IMR-90 (cell line): Measurements from ENCODE around the gene TMEM19. TPM values are rescaled to one million over a fixed set of nuclear protein-coding genes. Genes with fewer than 3 reads are reported as not detected.

Source experiments
- ATAC-seq: fragments of 200-7000 bp; cut with Tn5 transposase; 2 replicates; pipeline ENCODE4 v1.9.1; 2020; ENCODE audit warnings: low read depth, mild to moderate bottlenecking, moderate library complexity
- BruUV-seq: library from RNA; stranded (reverse); fragments of 400-500 nt; replicated peaks from 2 replicates; lab custom pipeline; 2021; lab: Mats Ljungman, UMichigan
- CTCF ChIA-PET: fragments of 300-600 bp; formaldehyde crosslinking; extraction: SDS; loops from one replicate; lab custom pipeline; 2021; ENCODE audit warnings: antibody characterized with exemption; lab: Yijun Ruan, JAX
- POLR2A ChIA-PET: fragments of 300-600 bp; sonication (Branson Sonifier 250); formaldehyde crosslinking; loops from one replicate; lab custom pipeline; 2022; ENCODE audit warnings: antibody characterized with exemption; ENCODE audit not compliant: unreplicated experiment; lab: Charles Lee
- DNase-seq: peaks from one replicate; pipeline ENCODE4 v3.0.0; 2013
- H2AFZ ChIP-seq: replicated peaks from 2 replicates; pipeline ENCODE3; 2013; ENCODE audit warnings: low read length, mild to moderate bottlenecking; ENCODE audit not compliant: poor library complexity
- H2AK5ac ChIP-seq: 2 replicates; pipeline ENCODE4 v1.6.1; 2013; ENCODE audit warnings: low read depth, low read length, inconsistent platforms
- H2AK9ac ChIP-seq: replicated peaks from 2 replicates; pipeline ENCODE3; 2013; ENCODE audit warnings: mild to moderate bottlenecking, low read depth, low read length, moderate library complexity; ENCODE audit not compliant: poor library complexity
- H2BK120ac ChIP-seq: 2 replicates; pipeline ENCODE4 v1.6.1; 2013; ENCODE audit warnings: low read depth, low read length, inconsistent platforms
- H2BK15ac ChIP-seq: 3 replicates; pipeline ENCODE4 v1.6.1; 2013; ENCODE audit warnings: low read depth, low read length, inconsistent platforms
- H2BK20ac ChIP-seq: 2 replicates; pipeline ENCODE4 v1.6.1; 2013; ENCODE audit warnings: low read depth, mild to moderate bottlenecking, inconsistent platforms, low read length, moderate library complexity
- H2BK5ac ChIP-seq: 2 replicates; pipeline ENCODE4 v1.6.1; 2013; ENCODE audit warnings: mild to moderate bottlenecking, low read depth, low read length, inconsistent platforms; ENCODE audit not compliant: poor library complexity, severe bottlenecking
- H3K14ac ChIP-seq: replicated peaks from 2 replicates; pipeline ENCODE4 v1.6.1; 2013; ENCODE audit warnings: low read depth, low read length, inconsistent platforms
- H3K18ac ChIP-seq: 2 replicates; pipeline ENCODE4 v1.6.1; 2013; ENCODE audit warnings: low read depth, low read length, control low read depth
- H3K23ac ChIP-seq: 2 replicates; pipeline ENCODE4 v1.6.1; 2013; ENCODE audit warnings: low read depth, low read length, inconsistent platforms
- H3K27ac ChIP-seq: 2 replicates; pipeline ENCODE4 v1.5.1; 2013; ENCODE audit warnings: mild to moderate bottlenecking, control low read depth, low read length; ENCODE audit not compliant: insufficient read depth
- H3K27me3 ChIP-seq: 2 replicates; pipeline ENCODE4 v1.6.1; 2013; ENCODE audit warnings: low read length; ENCODE audit not compliant: control insufficient read depth, insufficient read depth
- H3K36me3 ChIP-seq: 2 replicates; pipeline ENCODE4 v1.6.1; 2013; ENCODE audit warnings: low read length, mixed read lengths; ENCODE audit not compliant: control insufficient read depth, insufficient read depth
- H3K4ac ChIP-seq: 2 replicates; pipeline ENCODE4 v1.6.1; 2013; ENCODE audit warnings: low read depth, low read length, inconsistent platforms
- H3K4me1 ChIP-seq: 2 replicates; pipeline ENCODE4 v1.6.1; 2013; ENCODE audit warnings: low read length, mixed read lengths; ENCODE audit not compliant: control insufficient read depth, insufficient read depth
- H3K4me2 ChIP-seq: 2 replicates; pipeline ENCODE4 v1.6.1; 2013; ENCODE audit warnings: low read depth, mild to moderate bottlenecking, control low read depth, low read length, moderate library complexity
- H3K4me3 ChIP-seq: 2 replicates; pipeline ENCODE4 v1.5.1; 2013; ENCODE audit warnings: low read depth, mild to moderate bottlenecking, control low read depth, low read length, moderate library complexity; ENCODE audit not compliant: insufficient read depth
- H3K56ac ChIP-seq: 2 replicates; pipeline ENCODE4 v1.6.1; 2013; ENCODE audit warnings: low read length, inconsistent platforms; ENCODE audit not compliant: insufficient read depth; ENCODE audit errors: extremely low read depth
- H3K79me1 ChIP-seq, 2 experiments: 2 replicates each; pipeline ENCODE4 v1.6.1; 2013; ENCODE audit warnings: low read length in 2 of 2, inconsistent platforms in 1 of 2, low read depth in 1 of 2
- H3K9ac ChIP-seq: 2 replicates; pipeline ENCODE4 v1.6.1; 2013; ENCODE audit warnings: low read depth, low read length, control low read depth
- H3K9me1 ChIP-seq: 2 replicates; pipeline ENCODE4 v1.6.1; 2013; ENCODE audit warnings: low read length, inconsistent platforms; ENCODE audit not compliant: insufficient read depth
- H3K9me3 ChIP-seq: 2 replicates; pipeline ENCODE4 v1.6.1; 2013; ENCODE audit warnings: low read length; ENCODE audit not compliant: control insufficient read depth, insufficient read depth
- H4K20me1 ChIP-seq: 2 replicates; pipeline ENCODE4 v1.6.1; 2013; ENCODE audit warnings: low read length, inconsistent platforms; ENCODE audit not compliant: insufficient read depth
- H4K5ac ChIP-seq: 2 replicates; pipeline ENCODE4 v1.6.1; 2013; ENCODE audit warnings: mild to moderate bottlenecking, low read depth, low read length, control low read depth
- H4K8ac ChIP-seq, 2 experiments: 2 replicates each; pipeline ENCODE4 v1.6.1; 2013; ENCODE audit warnings: low read depth in 2 of 2, low read length in 2 of 2, control low read depth in 1 of 2, inconsistent platforms in 1 of 2
- H4K91ac ChIP-seq: 2 replicates; pipeline ENCODE4 v1.6.1; 2013; ENCODE audit warnings: low read depth, low read length, inconsistent platforms; ENCODE audit not compliant: insufficient read depth
- CEBPB ChIP-seq: IDR thresholded peaks from 2 replicates; pipeline ENCODE4 v1.6.1; 2012; ENCODE audit warnings: low read depth, low read length, improper control_type of control experiment
- CHD1 ChIP-seq: IDR thresholded peaks from 2 replicates; pipeline ENCODE4 v1.6.1; 2012; ENCODE audit warnings: low read depth, low read length, improper control_type of control experiment
- FOS ChIP-seq: fragments of 150-350 bp; IDR thresholded peaks from 2 replicates; pipeline ENCODE4 v1.6.1; 2016; ENCODE audit warnings: low read depth, low read length
- MAFK ChIP-seq: IDR thresholded peaks from 2 replicates; pipeline ENCODE4 v1.6.1; 2012; ENCODE audit warnings: low read depth, low read length, improper control_type of control experiment
- MXI1 ChIP-seq: IDR thresholded peaks from 2 replicates; pipeline ENCODE4 v1.6.1; 2012; ENCODE audit warnings: low read depth, mild to moderate bottlenecking, low read length, moderate library complexity, borderline replicate concordance
- NFE2L2 ChIP-seq: fragments of 150-350 bp; IDR thresholded peaks from 2 replicates; pipeline ENCODE4 v1.6.1; 2016; ENCODE audit warnings: low read depth, mild to moderate bottlenecking, low read length
- POLR2A ChIP-seq: IDR thresholded peaks from 2 replicates; pipeline ENCODE4 v1.6.1; 2012; ENCODE audit warnings: mild to moderate bottlenecking, low read depth, low read length
- SMC3 ChIP-seq: fragments of 150-350 bp; IDR thresholded peaks from 2 replicates; pipeline ENCODE4 v1.6.1; 2016; ENCODE audit warnings: low read depth, mild to moderate bottlenecking, antibody characterized with exemption, low read length, moderate library complexity
- WGBS, 2 experiments: methylation state at CpG; one replicate each; pipeline versions ENCODE4 v1.1.5 to v1.1.7; 2013; ENCODE audit warnings: missing lambda C conversion rate in 2 of 2; ENCODE audit not compliant: insufficient read length in 1 of 2; ENCODE audit errors: extremely low coverage in 2 of 2; 5-methylcytosine and 5-hydroxymethylcytosine counted together
- dilution Hi-C: fragments of 300-500 bp; cut with HindIII; formaldehyde crosslinking; loops from one replicate; pipeline ENCODE4 v1.14.3; 2018; ENCODE audit warnings: low sequenced_read_pairs; ENCODE audit not compliant: unreplicated experiment
- in situ Hi-C: fragments of 300-500 bp; cut with MboI; formaldehyde crosslinking; loops from 3 replicates; pipeline ENCODE4 v1.14.3; 2019; ENCODE audit warnings: low sequenced_read_pairs, inconsistent platforms, mixed read lengths
- intact Hi-C: fragments of 100-400 bp; cut with micrococcal nuclease; formaldehyde crosslinking; loops from 2 replicates; pipeline ENCODE4 v1.10.0; 2022
- polyA plus RNA-seq, 3 experiments: library from polyadenylated mRNA; depleted of rRNA; stranded (reverse); fragments of >200 nt; gene quantifications; 2 replicates each; pipeline ENCODE4 v1.2.3, GENCODE V29; 2012; ENCODE audit warnings: low replicate concordance in 1 of 3
- total RNA-seq: library from RNA; depleted of rRNA; stranded (reverse); fragments of >200 nt; gene quantifications from 2 replicates; pipeline ENCODE4 v1.2.3, GENCODE V29; 2012
- TF ChIP-seq, protein P1 (sequence below): fragments of 150-350 bp; IDR thresholded peaks from 2 replicates; pipeline ENCODE4 v1.6.1; 2016; ENCODE audit warnings: low read depth, mild to moderate bottlenecking, low read length, moderate library complexity, borderline replicate concordance
- TF ChIP-seq, protein P2 (sequence below): fragments of 150-350 bp; IDR thresholded peaks from 2 replicates; pipeline ENCODE4 v1.6.1; 2017; ENCODE audit warnings: mild to moderate bottlenecking, antibody characterized with exemption, low read length, low read depth
- TF ChIP-seq, protein P3 (sequence below): conservative IDR thresholded peaks from 2 replicates; pipeline ENCODE4 v1.5.1; 2012; ENCODE audit warnings: mild to moderate bottlenecking, low read depth, low read length, improper control_type of control experiment

Gene TMEM19
- total and polyA plus RNA-seq, 2 of the 4 experiments (the other 2 are of a cell fraction) = 8.9 to 28.7 TPM

DNA sequence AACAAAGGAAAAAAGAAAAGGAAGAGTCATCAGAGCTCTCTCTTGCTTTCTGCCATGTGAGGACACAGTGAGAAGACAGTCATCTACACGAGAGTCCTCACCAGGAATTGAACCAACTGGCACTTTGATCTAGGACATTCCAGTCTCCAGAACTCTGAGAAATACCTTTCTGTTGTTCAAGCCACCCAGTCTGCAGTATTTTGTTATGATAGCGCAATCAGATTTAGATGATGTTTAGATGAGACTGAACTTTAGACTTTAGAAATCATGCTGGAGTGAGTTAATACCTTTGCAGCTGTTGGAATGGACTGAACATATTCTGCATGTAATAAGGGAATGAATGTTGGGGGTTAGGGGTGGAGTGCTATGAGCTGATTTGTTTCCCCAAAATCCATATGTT is 40.7 kb downstream of the TMEM19 start:
- Histone ChIP-seq H3K4ac (no peak overlapping the region), H3K4me1 (no peaks in the 10 kb centered on the region), H2BK5ac (no peak overlapping the region), H3K23ac (no peak overlapping the region), H4K91ac (no peak overlapping the region), H2BK20ac (no peak overlapping the region), H4K8ac (no peak overlapping the region), H2BK15ac (no peak overlapping the region), H2AK5ac (no peak overlapping the region), H4K5ac (no peak overlapping the region), H3K4me3 (no peak overlapping the region), H3K27me3 (no peaks in the 10 kb centered on the region), H3K9ac (no peak overlapping the region), H2AK9ac (no peak overlapping the region), H3K56ac (no peak overlapping the region), H3K9me3 (no peaks in the 10 kb centered on the region), H3K4me2 (no peak overlapping the region), H4K20me1 (no peaks in the 10 kb centered on the region), H2AFZ (no peak overlapping the region), H3K18ac (no peak overlapping the region), H3K9me1 (no peaks in the 10 kb centered on the region), H2BK120ac (no peak overlapping the region), H3K36me3 (no peaks in the 10 kb centered on the region), H3K14ac (no peak overlapping the region), H3K79me1 (no peaks in the 10 kb centered on the region), H3K27ac (no peak overlapping the region)
- no peak for ATAC-seq
- ChIA-PET POLR2A (no interaction called here), CTCF (no interaction called here)
- in situ Hi-C loops (no loop called here), dilution Hi-C loops (no loop called here), intact Hi-C loops (no loop called here)
- 90% methylated on average over 2 of the region's 2 CpGs; no CpG with 5 or more reads in 1 of the 2 experiments for WGBS, 2 experiments
- BruUV-seq = no TSS peak
- DNase-seq = no peak
- no peak for TF ChIP-seq NFE2L2
- TF ChIP-seq CEBPB = no peak
- no peak for TF ChIP-seq CHD1
- TF ChIP-seq, protein P1, sequence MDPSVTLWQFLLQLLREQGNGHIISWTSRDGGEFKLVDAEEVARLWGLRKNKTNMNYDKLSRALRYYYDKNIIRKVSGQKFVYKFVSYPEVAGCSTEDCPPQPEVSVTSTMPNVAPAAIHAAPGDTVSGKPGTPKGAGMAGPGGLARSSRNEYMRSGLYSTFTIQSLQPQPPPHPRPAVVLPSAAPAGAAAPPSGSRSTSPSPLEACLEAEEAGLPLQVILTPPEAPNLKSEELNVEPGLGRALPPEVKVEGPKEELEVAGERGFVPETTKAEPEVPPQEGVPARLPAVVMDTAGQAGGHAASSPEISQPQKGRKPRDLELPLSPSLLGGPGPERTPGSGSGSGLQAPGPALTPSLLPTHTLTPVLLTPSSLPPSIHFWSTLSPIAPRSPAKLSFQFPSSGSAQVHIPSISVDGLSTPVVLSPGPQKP = no peak
- no peak for TF ChIP-seq MXI1
- no peak for TF ChIP-seq MAFK
- TF ChIP-seq, protein P2, sequence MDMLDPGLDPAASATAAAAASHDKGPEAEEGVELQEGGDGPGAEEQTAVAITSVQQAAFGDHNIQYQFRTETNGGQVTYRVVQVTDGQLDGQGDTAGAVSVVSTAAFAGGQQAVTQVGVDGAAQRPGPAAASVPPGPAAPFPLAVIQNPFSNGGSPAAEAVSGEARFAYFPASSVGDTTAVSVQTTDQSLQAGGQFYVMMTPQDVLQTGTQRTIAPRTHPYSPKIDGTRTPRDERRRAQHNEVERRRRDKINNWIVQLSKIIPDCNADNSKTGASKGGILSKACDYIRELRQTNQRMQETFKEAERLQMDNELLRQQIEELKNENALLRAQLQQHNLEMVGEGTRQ = no peak
- TF ChIP-seq, protein P3, sequence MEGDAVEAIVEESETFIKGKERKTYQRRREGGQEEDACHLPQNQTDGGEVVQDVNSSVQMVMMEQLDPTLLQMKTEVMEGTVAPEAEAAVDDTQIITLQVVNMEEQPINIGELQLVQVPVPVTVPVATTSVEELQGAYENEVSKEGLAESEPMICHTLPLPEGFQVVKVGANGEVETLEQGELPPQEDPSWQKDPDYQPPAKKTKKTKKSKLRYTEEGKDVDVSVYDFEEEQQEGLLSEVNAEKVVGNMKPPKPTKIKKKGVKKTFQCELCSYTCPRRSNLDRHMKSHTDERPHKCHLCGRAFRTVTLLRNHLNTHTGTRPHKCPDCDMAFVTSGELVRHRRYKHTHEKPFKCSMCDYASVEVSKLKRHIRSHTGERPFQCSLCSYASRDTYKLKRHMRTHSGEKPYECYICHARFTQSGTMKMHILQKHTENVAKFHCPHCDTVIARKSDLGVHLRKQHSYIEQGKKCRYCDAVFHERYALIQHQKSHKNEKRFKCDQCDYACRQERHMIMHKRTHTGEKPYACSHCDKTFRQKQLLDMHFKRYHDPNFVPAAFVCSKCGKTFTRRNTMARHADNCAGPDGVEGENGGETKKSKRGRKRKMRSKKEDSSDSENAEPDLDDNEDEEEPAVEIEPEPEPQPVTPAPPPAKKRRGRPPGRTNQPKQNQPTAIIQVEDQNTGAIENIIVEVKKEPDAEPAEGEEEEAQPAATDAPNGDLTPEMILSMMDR = no peak
- TF ChIP-seq POLR2A = no peak
- TF ChIP-seq FOS = no peak
- TF ChIP-seq SMC3 = no peak
